HAP-1 (cell line): ENCODE results near the gene PAN3.
A peak's percentile ranks its signal among the peaks of the same experiment; 100 is the strongest.
"Not testable (repeated sequence)": the region's sequence is repeated elsewhere in the genome, so short reads cannot be mapped to it uniquely, and the experiment has no call there.

Source experiments
- DNase-seq, 2 experiments: peaks; one replicate each; pipeline ENCODE4 v3.0.0-alpha.2; 2016 to 2020; ENCODE audit warnings: low spot score in 2 of 2
- H3K27me3 ChIP-seq: fragments of 250-450 bp; sonication (Bioruptor Pico); 2 replicates; pipeline ENCODE4 v1.5.1; 2020; ENCODE audit warnings: low read depth, mild to moderate bottlenecking, moderate library complexity
- H3K36me3 ChIP-seq: fragments of 250-450 bp; sonication (Bioruptor Pico); replicated peaks from 2 replicates; pipeline ENCODE4 v1.5.1; 2020; ENCODE audit warnings: mild to moderate bottlenecking
- H3K4me1 ChIP-seq: fragments of 250-450 bp; sonication (Bioruptor Pico); 2 replicates; pipeline ENCODE4 v1.5.1; 2020; ENCODE audit warnings: mild to moderate bottlenecking
- H3K4me3 ChIP-seq: fragments of 250-450 bp; sonication (Bioruptor Pico); 2 replicates; pipeline ENCODE4 v1.5.1; 2020; ENCODE audit warnings: mild to moderate bottlenecking, moderate library complexity
- H3K9me3 ChIP-seq: fragments of 250-450 bp; sonication (Bioruptor Pico); 2 replicates; pipeline ENCODE4 v1.5.1; 2020; ENCODE audit warnings: mild to moderate bottlenecking, moderate library complexity
- in situ Hi-C: fragments of 300-500 bp; cut with MboI; formaldehyde crosslinking; loops from 3 replicates; pipeline ENCODE4 v1.14.3; 2020; ENCODE audit warnings: low sequenced_read_pairs, inconsistent platforms, mixed read lengths

Gene PAN3

GRCh38 chr13:28138012-28138755, at the start of gene PAN3:
PAN3 (plus strand) TSS chr13:28138545; CDS start chr13:28138658, 113 bp downstream.
- peak within 1 kb of the TSS; percentile 86 for H3K4me3 ChIP-seq
- DNase-seq, result peak; percentile 84 to 92
- H3K4me1 ChIP-seq, result peaks cover 10% of the 10 kb centered on the region
- H3K27me3 ChIP-seq, result no peaks in the 10 kb centered on the region
- H3K9me3 ChIP-seq, result no peaks in the 10 kb centered on the region
- in situ Hi-C loops, result no loop called here
- H3K36me3 ChIP-seq, result no peaks in the 10 kb centered on the region

GRCh38 chr13:28089065-28089464, 49.3 kb upstream of the PAN3 start:
- Histone ChIP-seq H3K4me1 (no peaks in the 10 kb centered on the region), H3K27me3 (peaks cover 4% of the 10 kb centered on the region; the same call in 1 of the 2 replicates), H3K36me3 (no peaks in the 10 kb centered on the region), H3K9me3 (no peaks in the 10 kb centered on the region), H3K4me3 (no peak overlapping the region)
- no peak for DNase-seq
- in situ Hi-C loops, result no loop called here

- Histone ChIP-seq H3K4me1 (no peaks in the 10 kb centered on the region), H3K27me3 (0 out of 2 replicates have a peak, but pooled peaks cover 4% of the 10 kb centered on the region), H3K4me3 (no peak overlapping the region), H3K9me3 (no peaks in the 10 kb centered on the region), H3K36me3 (no peaks in the 10 kb centered on the region)
- in situ Hi-C loops, result no loop called here
- DNase-seq, result no peak
Observed at GRCh38 chr13:28092431-28092830, 45.9 kb upstream of the PAN3 start.

- no peaks in the 10 kb centered on the region for H3K36me3 ChIP-seq
- in situ Hi-C loops, result no loop called here
Observed at GRCh38 chr13:28093881-28094280, 44.5 kb upstream of the PAN3 start.

GRCh38 chr13:28094306-28094705, 44.0 kb upstream of the PAN3 start:
- no peaks in the 10 kb centered on the region for H3K4me1 ChIP-seq
- no peaks in the 10 kb centered on the region for H3K36me3 ChIP-seq
- no peaks in the 10 kb centered on the region for H3K9me3 ChIP-seq
- no peak for DNase-seq
- no peak overlapping the region for H3K4me3 ChIP-seq
- in situ Hi-C loops, result no loop called here
- H3K27me3 ChIP-seq, result 0 out of 2 replicates have a peak, but pooled peaks cover 11% of the 10 kb centered on the region

More at GRCh38 chr13:28093881-28094280, 44.5 kb upstream of the PAN3 start:
- Histone ChIP-seq H3K27me3 (0 out of 2 replicates have a peak, but pooled peaks cover 9% of the 10 kb centered on the region), H3K4me1 (no peaks in the 10 kb centered on the region), H3K9me3 (no peaks in the 10 kb centered on the region), H3K4me3 (no peak overlapping the region)
- no peak for DNase-seq

GRCh38 chr13:28097503-28097902, 40.8 kb upstream of the PAN3 start:
- peaks cover 5% of the 10 kb centered on the region for H3K4me1 ChIP-seq
- no peak for DNase-seq
- in situ Hi-C loops, result no loop called here
- no peak overlapping the region for H3K4me3 ChIP-seq
- H3K27me3 ChIP-seq, result peaks cover 16% of the 10 kb centered on the region; the same call in 1 of the 2 replicates
- H3K9me3 ChIP-seq, result no peaks in the 10 kb centered on the region
- H3K36me3 ChIP-seq, result no peaks in the 10 kb centered on the region

GRCh38 chr13:28099396-28100149, 38.8 kb upstream of the PAN3 start:
- H3K27me3 ChIP-seq, result peaks cover 16% of the 10 kb centered on the region; the same call in 1 of the 2 replicates
- DNase-seq, result no peak

GRCh38 chr13:28100150-28101121, 37.9 kb upstream of the PAN3 start, which contains the start of gene FLT3:
FLT3 (minus strand) TSS chr13:28100576; CDS start chr13:28100510, 66 bp downstream.
- H3K9me3 ChIP-seq, result no peaks in the 10 kb centered on the region
- peaks cover 5% of the 10 kb centered on the region for H3K4me1 ChIP-seq
- H3K27me3 ChIP-seq, result peaks cover 16% of the 10 kb centered on the region; the same call in 1 of the 2 replicates
- DNase-seq, result peak; percentile 61 to 72
- H3K36me3 ChIP-seq, result no peaks in the 10 kb centered on the region
- peak within 1 kb of the TSS; percentile 21 for H3K4me3 ChIP-seq
- in situ Hi-C loops, result no loop called here

More at GRCh38 chr13:28099396-28100149, 38.8 kb upstream of the PAN3 start:
- no peaks in the 10 kb centered on the region for H3K9me3 ChIP-seq
- H3K36me3 ChIP-seq, result no peaks in the 10 kb centered on the region
- peaks cover 5% of the 10 kb centered on the region for H3K4me1 ChIP-seq
- in situ Hi-C loops, result no loop called here
- peak overlapping the region; percentile 21; the same call in 1 of the 2 replicates for H3K4me3 ChIP-seq

GRCh38 chr13:28101886-28102285, 36.5 kb upstream of the PAN3 start:
- H3K4me1 ChIP-seq, H3K9me3 ChIP-seq, H3K36me3 ChIP-seq, DNase-seq, in situ Hi-C loops, H3K4me3 ChIP-seq: not testable (repeated sequence)
- peaks cover 16% of the 10 kb centered on the region; the same call in 1 of the 2 replicates for H3K27me3 ChIP-seq

GRCh38 chr13:28106976-28107375, 31.4 kb upstream of the PAN3 start:
- no peak overlapping the region for H3K4me3 ChIP-seq
- H3K27me3 ChIP-seq, result 0 out of 2 replicates have a peak, but pooled peaks cover 4% of the 10 kb centered on the region
- in situ Hi-C loops, result no loop called here
- H3K36me3 ChIP-seq, result no peaks in the 10 kb centered on the region
- H3K9me3 ChIP-seq, result no peaks in the 10 kb centered on the region
- H3K4me1 ChIP-seq, result peaks cover 3% of the 10 kb centered on the region; the same call in 1 of the 2 replicates
- DNase-seq, result peak in 1 of 2 experiments; percentile 16

- DNase-seq, result no peak
- Histone ChIP-seq H3K36me3 (no peaks in the 10 kb centered on the region), H3K27me3 (no peaks in the 10 kb centered on the region), H3K4me3 (no peak overlapping the region), H3K9me3 (no peaks in the 10 kb centered on the region), H3K4me1 (peaks cover 3% of the 10 kb centered on the region; the same call in 1 of the 2 replicates)
- in situ Hi-C loops, result no loop called here
Observed at GRCh38 chr13:28110414-28110813, 27.9 kb upstream of the PAN3 start.

- Histone ChIP-seq H3K27me3 (no peaks in the 10 kb centered on the region), H3K36me3 (no peaks in the 10 kb centered on the region), H3K9me3 (no peaks in the 10 kb centered on the region), H3K4me1 (no peaks in the 10 kb centered on the region), H3K4me3 (no peak overlapping the region)
- in situ Hi-C loops, result no loop called here
- no peak for DNase-seq
Observed at GRCh38 chr13:28116736-28117135, 21.6 kb upstream of the PAN3 start.
